WERI-Rb-1 (cell line): ENCODE data around the gene SLC10A1.
"Not testable (repeated sequence)": the region's sequence is repeated elsewhere in the genome, so short reads cannot be mapped to it uniquely, and the experiment has no call there.

Source experiments
- DNase-seq: peaks from one replicate; pipeline ENCODE4 v3.0.0-alpha.2; 2020
- H3K27ac ChIP-seq: fragments of 250-450 bp; sonication (Bioruptor Pico); 2 replicates; pipeline ENCODE4 v1.5.1; 2020; ENCODE audit warnings: mild to moderate bottlenecking, moderate library complexity
- H3K27me3 ChIP-seq: fragments of 250-450 bp; sonication (Bioruptor Pico); 2 replicates; pipeline ENCODE4 v1.5.1; 2021; ENCODE audit warnings: mild to moderate bottlenecking, low read depth, moderate library complexity; ENCODE audit not compliant: insufficient read depth, severe bottlenecking
- H3K36me3 ChIP-seq: fragments of 250-450 bp; sonication (Bioruptor Pico); 2 replicates; pipeline ENCODE4 v1.5.1; 2020; ENCODE audit warnings: mild to moderate bottlenecking, moderate library complexity
- H3K4me3 ChIP-seq: 2 replicates; pipeline ENCODE4 v1.5.1; 2011; ENCODE audit warnings: low read depth, mild to moderate bottlenecking, control low read depth, low read length
- H3K9me3 ChIP-seq: fragments of 250-450 bp; sonication (Bioruptor Pico); 2 replicates; pipeline ENCODE4 v1.5.1; 2021; ENCODE audit warnings: mild to moderate bottlenecking, moderate library complexity; ENCODE audit not compliant: severe bottlenecking
- TF ChIP-seq, protein P1 (sequence below): IDR thresholded peaks from 2 replicates; pipeline ENCODE4 v1.5.1; 2011; ENCODE audit warnings: low read depth, mild to moderate bottlenecking, control low read depth, inconsistent platforms, low read length

Gene SLC10A1

GRCh38 chr14:69814397-69814796, 17.4 kb upstream of the SLC10A1 start:
- no peaks in the 10 kb centered on the region for H3K9me3 ChIP-seq
- H3K4me3 ChIP-seq, result no peak overlapping the region
- H3K27ac ChIP-seq, result no peak overlapping the region
- no peak for DNase-seq
- TF ChIP-seq, protein P1, sequence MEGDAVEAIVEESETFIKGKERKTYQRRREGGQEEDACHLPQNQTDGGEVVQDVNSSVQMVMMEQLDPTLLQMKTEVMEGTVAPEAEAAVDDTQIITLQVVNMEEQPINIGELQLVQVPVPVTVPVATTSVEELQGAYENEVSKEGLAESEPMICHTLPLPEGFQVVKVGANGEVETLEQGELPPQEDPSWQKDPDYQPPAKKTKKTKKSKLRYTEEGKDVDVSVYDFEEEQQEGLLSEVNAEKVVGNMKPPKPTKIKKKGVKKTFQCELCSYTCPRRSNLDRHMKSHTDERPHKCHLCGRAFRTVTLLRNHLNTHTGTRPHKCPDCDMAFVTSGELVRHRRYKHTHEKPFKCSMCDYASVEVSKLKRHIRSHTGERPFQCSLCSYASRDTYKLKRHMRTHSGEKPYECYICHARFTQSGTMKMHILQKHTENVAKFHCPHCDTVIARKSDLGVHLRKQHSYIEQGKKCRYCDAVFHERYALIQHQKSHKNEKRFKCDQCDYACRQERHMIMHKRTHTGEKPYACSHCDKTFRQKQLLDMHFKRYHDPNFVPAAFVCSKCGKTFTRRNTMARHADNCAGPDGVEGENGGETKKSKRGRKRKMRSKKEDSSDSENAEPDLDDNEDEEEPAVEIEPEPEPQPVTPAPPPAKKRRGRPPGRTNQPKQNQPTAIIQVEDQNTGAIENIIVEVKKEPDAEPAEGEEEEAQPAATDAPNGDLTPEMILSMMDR, result no peak
- H3K27me3 ChIP-seq, result peaks cover 10% of the 10 kb centered on the region
- H3K36me3 ChIP-seq, result no peaks in the 10 kb centered on the region

GRCh38 chr14:69813346-69813745, 16.3 kb upstream of the SLC10A1 start:
- not testable (repeated sequence) for H3K36me3 ChIP-seq, DNase-seq, H3K27ac ChIP-seq, H3K4me3 ChIP-seq, H3K27me3 ChIP-seq, H3K9me3 ChIP-seq

GRCh38 chr14:69812711-69813110, 15.7 kb upstream of the SLC10A1 start:
- no peaks in the 10 kb centered on the region for H3K9me3 ChIP-seq
- peaks cover 5% of the 10 kb centered on the region for H3K27me3 ChIP-seq
- H3K36me3 ChIP-seq, result no peaks in the 10 kb centered on the region
- no peak overlapping the region for H3K4me3 ChIP-seq
- H3K27ac ChIP-seq, result no peak overlapping the region
- TF ChIP-seq, protein P1, result peak; percentile 44
- peak; percentile 28 for DNase-seq

DNA sequence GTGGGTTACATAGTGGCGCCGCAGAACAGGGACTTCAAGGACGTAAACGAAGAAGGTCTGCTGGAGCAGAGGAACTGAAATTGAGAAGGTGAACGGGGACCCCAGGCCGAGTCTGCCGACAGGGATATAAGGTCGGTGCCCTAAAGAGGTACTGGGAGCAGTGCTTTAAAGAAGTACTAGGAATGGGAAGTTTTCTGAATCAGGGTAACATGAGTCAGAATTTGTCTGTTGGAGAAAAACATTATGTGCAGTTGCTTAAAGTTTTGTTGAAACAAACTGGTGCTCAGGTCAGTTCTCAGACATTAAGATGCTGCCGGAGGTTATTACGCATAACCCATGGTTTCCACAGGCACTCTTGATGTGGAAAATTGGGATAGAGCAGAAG, 14.8 kb upstream of the SLC10A1 start:
- Histone ChIP-seq H3K27ac (no peak overlapping the region), H3K27me3 (peaks cover 5% of the 10 kb centered on the region), H3K9me3 (no peaks in the 10 kb centered on the region), H3K36me3 (no peaks in the 10 kb centered on the region), H3K4me3 (no peak overlapping the region)
- TF ChIP-seq, protein P1, result no peak
- no peak for DNase-seq

DNA sequence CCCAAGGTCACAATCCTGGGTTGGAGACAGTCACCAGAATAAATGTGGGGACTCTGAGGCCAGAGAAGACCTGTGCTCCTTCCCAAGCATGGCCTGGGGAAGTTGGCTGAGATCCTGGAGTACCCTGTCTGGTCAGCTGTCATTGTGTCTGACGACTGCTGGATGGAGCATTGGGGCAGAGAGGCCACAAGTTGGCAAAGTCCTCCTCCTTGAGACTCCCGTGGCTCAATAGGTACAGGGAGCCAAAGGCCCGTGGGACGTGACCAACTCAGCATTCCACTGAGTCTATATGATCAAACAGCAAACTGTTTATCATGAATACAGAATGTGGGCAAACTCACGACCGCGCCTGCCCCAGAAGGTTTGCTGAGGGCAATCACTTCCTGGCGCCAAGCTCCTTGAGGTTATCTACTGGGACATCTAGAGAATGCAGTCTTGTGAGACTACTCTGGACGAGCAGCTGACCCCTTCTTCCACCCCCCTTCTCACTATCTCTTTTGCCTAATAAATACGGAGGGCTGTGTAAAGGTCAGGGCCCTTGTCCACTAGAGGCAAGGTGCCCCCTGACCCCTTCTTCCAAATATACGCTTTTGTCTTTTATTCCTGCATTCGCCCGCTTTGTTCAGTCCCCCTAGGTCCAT, 14.3 kb upstream of the SLC10A1 start:
- TF ChIP-seq, protein P1, result no peak
- no peak overlapping the region for H3K27ac ChIP-seq

DNA sequence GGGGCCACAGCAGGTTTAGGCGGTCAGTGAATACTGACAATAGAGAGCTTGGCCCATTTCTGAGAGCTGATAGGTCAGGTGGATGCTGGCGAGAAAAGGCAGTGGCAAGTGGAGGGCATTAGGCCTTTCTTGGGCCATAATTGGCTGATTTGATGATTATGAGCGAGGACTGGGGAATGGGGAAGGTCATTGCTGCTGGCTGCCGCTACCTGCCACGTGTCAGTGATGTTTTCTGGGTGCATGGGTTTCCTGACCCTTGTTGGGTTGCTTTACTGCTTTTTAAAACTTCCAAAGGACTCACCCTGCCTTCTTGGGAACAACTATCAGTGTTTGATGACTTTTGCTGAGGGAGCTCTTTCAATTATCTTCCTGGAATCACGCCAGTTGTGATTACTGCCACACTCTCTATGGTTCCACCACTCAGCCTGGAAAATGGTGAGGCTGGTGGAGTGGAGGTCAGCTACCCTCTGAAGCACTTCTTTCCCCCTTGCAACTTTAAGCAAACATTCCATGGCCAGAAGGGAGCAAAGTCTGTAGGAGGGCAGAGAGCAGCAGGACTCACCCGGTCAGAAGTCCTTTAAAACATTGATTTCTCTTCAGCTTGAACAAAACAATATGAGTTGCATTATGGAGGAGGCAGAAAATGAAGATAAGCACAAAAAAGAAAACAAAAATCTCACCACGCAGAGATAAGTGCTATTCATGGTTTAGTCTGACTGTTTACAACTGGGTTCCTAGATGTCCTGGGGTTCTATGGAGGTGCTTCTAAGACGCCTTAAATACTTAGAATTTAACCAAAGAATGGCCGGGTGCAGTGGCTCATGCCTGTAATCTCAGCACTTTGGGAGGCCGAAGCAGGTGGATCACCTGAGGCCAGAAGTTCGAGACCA, 12.1 kb upstream of the SLC10A1 start:
- H3K4me3 ChIP-seq, result no peak overlapping the region
- H3K9me3 ChIP-seq, result no peaks in the 10 kb centered on the region
- DNase-seq, result no peak
- TF ChIP-seq, protein P1, result no peak
- H3K36me3 ChIP-seq, result no peaks in the 10 kb centered on the region
- no peak overlapping the region for H3K27ac ChIP-seq
- H3K27me3 ChIP-seq, result peaks cover 2% of the 10 kb centered on the region

More for the DNA sequence above, 14.3 kb upstream of the SLC10A1 start:
- peaks cover 3% of the 10 kb centered on the region for H3K27me3 ChIP-seq
- H3K9me3 ChIP-seq, result no peaks in the 10 kb centered on the region
- H3K36me3 ChIP-seq, result no peaks in the 10 kb centered on the region
- no peak for DNase-seq
- H3K4me3 ChIP-seq, result no peak overlapping the region
